Stimulated activated CD4-positive, alpha-beta T cell treated with anti-CD3 and anti-CD28 coated beads, Interleukin-1b, Interleukin-23, amount 100 ng/mL, for 1 hour (primary cell): ENCODE measurements around the gene SEMA4D.

Experiments used
- DNase-seq, 2 donors: peaks; one replicate each; pipeline ENCODE4 v3.0.0-alpha.2; 2020; ENCODE audit warnings: low read depth in 2 of 2

SEMA4D gene

DNA sequence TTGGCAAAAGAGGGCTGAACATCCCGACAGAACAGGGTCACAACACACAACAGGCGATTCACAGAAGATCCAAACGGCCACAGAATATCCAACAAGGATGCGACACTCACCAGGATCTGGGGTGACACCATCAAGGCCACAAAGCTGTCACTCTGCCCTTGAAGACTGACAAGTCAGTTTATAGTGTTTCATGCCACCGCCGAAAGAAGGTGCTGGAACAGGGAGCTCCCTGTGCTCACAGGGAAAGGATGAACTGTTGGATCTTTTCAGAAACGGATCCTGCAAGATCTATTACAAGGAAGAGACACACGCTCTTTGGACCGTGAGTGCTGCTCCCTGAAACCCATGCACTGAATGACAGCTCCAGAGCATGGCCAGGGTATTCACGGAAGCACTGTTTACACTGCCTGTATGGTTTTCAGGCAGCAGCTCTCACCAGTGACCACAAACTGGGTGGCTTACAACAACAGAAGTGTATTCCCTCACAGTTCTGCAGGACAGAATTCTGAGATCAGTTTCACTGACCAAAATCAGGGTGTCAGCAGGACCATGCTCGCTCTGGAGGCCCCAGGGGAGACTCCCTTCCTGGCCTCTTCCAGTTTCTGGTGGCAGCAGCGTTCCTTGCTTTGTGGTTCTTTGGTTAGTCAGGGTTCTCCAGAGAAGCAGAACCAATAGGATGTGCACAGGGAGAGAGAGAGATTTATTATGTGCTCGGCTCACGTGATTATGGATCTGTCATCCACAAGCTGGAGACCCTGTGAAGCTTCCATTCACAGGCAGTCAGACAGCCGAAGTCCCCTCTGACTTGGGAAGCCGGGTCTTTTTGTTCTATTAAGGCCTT is 52.8 kb downstream of the SEMA4D start:
- DNase-seq, result no peak

DNA sequence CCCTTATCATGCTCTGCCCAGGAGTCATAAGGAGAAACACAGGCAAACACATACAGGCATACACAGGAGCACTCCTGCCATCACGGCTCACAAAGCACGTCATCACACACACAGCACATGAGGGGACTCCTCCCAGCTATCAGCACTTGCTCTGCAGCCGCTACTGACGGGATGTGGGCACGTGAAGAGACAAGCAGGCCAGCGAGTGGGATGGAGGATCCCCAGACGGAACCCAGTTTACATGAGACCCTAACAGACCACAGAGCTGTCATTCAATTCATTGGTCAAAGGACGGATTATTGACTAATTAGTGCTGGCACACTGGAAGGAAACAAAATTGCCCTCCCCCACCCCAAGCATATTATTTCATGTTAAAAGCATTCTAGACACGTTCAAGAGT is 53.6 kb downstream of the SEMA4D start:
- DNase-seq, result no peak

GRCh38 chr9:89442981-89443814 is 54.7 kb downstream of the SEMA4D start:
- no peak for DNase-seq

GRCh38 chr9:89442501-89442978 is 55.4 kb downstream of the SEMA4D start:
- DNase-seq, result no peak

GRCh38 chr9:89441986-89442385 is 55.9 kb downstream of the SEMA4D start:
- no peak for DNase-seq

DNA sequence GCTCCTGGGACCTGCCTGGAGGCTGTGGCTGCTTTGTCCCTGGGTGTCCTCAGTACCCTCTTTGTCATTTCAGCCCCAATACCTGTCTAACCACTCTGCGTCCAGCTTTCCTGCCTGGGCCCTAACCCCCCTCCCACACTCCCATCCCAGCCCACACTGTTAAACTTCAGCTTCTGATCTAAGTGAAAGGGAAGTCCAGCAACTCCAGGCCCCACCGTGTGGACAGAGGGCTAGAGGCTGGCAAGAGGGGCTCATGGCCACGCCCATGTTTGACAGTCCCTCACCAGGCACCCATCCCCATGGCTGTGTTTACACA is 56.3 kb downstream of the SEMA4D start:
- no peak for DNase-seq

DNA sequence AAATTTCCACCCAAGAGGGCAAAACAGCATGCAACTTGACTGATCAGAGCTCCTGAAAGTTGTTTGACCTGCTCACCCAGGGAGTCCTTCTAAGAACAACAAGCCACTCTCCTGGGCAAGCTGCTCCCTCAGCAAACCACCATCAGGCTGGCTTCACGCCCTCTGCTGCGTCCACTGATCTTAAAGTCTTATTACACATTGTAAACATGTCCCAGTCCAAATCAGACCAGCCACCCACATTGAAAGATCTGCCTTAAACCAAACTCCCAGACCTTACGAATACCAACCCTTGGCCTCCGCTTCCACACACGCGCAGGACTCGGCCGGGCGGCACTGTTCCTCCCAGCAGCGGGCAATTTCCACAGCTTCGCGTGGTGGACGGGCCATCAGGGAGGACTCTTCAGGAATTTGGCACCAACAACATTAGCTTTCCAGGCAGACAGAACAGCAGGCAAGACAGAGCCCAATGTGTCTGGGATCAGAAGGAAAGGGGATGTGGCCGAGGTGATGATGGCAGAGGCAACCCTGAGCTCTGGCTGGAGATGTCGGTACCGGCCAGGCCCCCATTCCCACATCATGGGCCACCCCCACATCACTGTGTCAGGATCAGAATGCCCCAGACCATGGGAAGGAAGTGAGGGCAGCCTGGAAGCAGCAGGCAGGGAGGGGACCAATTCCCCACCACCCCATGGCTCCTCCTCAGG is 56.8 kb downstream of the SEMA4D start:
- no peak for DNase-seq

DNA sequence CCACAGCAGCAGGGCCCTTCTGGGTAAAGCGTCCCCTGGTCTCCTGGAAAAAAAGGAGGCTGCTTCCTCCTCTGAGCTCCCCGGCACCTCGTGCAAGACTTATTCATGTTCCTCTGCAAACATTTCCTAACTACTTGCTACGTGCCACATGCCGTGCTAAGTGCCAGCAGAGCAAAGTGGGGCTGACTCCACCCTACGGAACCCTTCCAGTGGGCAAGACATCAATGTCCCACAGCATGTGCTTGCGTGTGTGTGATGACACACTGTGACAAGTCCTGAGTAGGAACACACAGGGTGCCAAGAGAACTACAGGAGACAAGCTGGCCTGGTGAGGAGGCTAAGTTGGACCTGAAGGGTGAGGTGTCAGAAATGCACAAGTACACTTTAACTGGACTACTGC is 57.4 kb downstream of the SEMA4D start:
- no peak for DNase-seq

DNA sequence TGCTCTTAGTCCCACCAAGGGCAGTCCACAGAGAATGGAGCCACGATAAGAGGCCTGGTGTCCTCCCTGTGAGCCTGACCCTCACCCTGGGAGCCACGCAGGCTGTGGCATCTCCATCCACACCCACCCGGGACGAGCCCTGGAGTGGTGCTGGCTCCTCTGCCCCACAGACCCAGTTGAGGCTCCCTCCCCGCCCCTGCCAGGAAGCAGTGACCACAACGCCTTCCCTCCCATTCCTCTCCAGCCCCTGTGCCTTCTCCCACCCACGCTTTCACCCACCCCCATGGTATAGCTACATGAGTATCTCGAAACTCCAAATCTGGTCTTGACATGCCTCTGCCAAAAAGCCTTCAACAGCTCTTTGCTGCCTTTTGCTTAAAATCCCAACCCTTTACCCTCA is 57.9 kb downstream of the SEMA4D start:
- no peak for DNase-seq

GRCh38 chr9:89439571-89439970 is 58.3 kb downstream of the SEMA4D start:
- no peak for DNase-seq

- no peak for DNase-seq
These were observed 59.7 kb downstream of the SEMA4D start for GRCh38 chr9:89438194-89438593.

- DNase-seq, result no peak
These were observed 60.1 kb downstream of the SEMA4D start for GRCh38 chr9:89437772-89438171.

GRCh38 chr9:89436963-89437625 is 60.8 kb downstream of the SEMA4D start:
- no peak for DNase-seq

GRCh38 chr9:89436326-89436725 is 61.6 kb downstream of the SEMA4D start:
- DNase-seq, result no peak

DNA sequence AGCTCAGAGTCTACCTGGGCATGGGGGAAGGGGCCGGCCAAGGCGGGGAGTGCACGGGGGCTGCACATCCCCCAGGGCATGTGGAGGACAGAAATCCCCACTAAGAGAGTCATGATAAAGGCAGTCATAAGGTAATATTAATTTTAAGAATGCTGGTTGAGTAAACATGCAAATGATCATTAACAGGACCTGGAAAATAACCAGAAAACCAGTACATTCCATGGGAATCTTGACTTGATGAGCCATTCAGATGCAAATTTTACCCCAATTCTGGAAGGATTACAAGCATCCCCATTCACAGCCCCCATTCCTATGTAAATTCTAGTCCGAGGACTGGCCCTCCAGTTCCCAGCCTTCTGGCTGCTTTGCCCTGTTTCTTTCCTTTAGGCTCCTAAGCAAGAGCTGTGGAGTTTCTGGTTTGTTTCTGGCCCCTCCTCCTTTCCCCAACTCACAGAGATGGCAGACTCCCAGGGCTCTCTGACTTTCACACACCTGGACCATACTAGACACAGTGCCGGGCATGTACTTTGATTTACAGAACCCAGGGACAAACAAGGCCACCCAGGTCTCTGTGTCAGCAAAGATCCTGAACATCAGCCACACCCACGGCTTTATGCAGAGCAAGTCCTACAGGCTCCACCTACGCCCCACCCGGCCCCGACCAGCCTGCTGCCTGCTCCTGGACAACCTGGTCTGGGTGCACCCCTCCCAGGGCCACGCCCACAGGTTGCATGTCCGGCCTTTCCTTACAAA is 62.7 kb downstream of the SEMA4D start:
- DNase-seq, result no peak

DNA sequence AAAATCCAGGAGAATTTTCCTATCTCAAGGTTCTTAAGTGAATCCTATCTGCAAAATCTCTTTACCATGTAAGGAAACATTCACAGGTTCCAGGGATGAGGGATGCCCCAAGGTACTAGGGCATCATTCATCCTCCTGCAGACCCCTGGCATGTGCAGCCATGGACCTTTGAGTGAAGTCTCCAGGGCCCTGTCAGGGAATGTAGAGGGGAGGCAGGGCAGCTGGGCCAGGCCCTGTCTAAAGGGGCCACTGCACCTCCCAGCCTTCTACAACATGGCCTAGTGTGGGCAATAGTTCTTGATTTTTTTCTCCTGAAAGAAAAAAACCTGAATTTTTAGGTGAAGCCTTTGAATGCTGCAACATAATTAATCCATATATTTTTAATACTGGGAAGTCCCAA is 63.3 kb downstream of the SEMA4D start:
- DNase-seq, result no peak

DNA sequence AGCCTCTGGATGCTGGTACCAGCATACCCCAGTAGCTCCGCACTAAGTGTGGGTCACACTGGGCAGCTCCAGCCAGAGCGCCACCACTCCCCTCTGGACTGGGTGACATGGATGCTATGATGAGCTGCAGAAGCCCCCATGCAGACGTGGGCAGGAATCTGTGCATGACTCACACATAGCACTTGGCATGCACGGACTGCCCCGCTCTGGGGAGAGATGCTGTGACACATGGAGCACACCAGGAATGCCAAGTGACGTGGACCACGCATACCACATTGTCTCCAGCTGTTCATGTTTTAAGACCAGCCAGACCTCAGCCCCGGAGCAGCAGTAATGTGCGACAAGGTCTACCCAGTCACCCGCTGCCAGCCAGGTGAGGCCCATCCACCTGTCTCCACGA is 64.1 kb downstream of the SEMA4D start:
- no peak for DNase-seq

- DNase-seq, result no peak
These were observed 64.9 kb downstream of the SEMA4D start for GRCh38 chr9:89432986-89433530.

- DNase-seq, result no peak
These were observed 65.8 kb downstream of the SEMA4D start for GRCh38 chr9:89431930-89432725.

- no peak for DNase-seq
These were observed 66.9 kb downstream of the SEMA4D start for GRCh38 chr9:89430995-89431394.
